Upper lobe of left lung (tissue), 6 donors: ENCODE data around the gene DLX5. TPM values are rescaled to one million over a fixed set of nuclear protein-coding genes. Genes with fewer than 3 reads are reported as not detected.

Experiments
- ATAC-seq, 2 donors: fragments of 200-7000 bp; cut with Tn5 transposase; one replicate each; pipeline ENCODE4 v1.9.1; 2022; ENCODE audit warnings: mild to moderate bottlenecking in 2 of 2, moderate library complexity in 2 of 2; ENCODE audit not compliant: low FRiP score in 2 of 2
- DNase-seq, 2 donors: peaks; one replicate each; pipeline ENCODE4 v3.0.0-alpha.2; 2019 to 2020
- H3K27ac ChIP-seq, 4 donors: fragments of 200-600 bp; sonication (generic); one replicate each; pipeline ENCODE4 v1.5.1; 2016 to 2019
- H3K27me3 ChIP-seq, 4 donors: fragments of 200-600 bp; sonication (generic); one replicate each; pipeline ENCODE4 v1.5.1; 2017 to 2019
- H3K36me3 ChIP-seq, 4 donors: fragments of 200-600 bp; sonication (generic); one replicate each; pipeline ENCODE4 v1.5.1; 2016 to 2019
- H3K4me1 ChIP-seq, 4 donors: fragments of 200-600 bp; sonication (generic); one replicate each; pipeline ENCODE4 v1.5.1; 2018 to 2019
- H3K4me3 ChIP-seq, 4 donors: fragments of 200-600 bp; sonication (generic); one replicate each; pipeline ENCODE4 v1.5.1; 2017 to 2019; ENCODE audit warnings: mild to moderate bottlenecking in 2 of 4, moderate library complexity in 1 of 4
- H3K9me3 ChIP-seq, 4 donors: fragments of 200-600 bp; sonication (generic); one replicate each; pipeline ENCODE4 v1.5.1; 2018 to 2019
- EP300 ChIP-seq, 4 donors: sonication (generic); formaldehyde crosslinking; IDR thresholded peaks; one replicate each; pipeline ENCODE4 v1.5.1; 2017; ENCODE audit warnings: antibody characterized with exemption in 4 of 4, control low read depth in 2 of 4
- POLR2A ChIP-seq, 4 donors: fragments of 450-650 bp; IDR thresholded peaks; one replicate each; pipeline ENCODE4 v1.5.1; 2016 to 2017; ENCODE audit warnings: antibody characterized with exemption in 4 of 4, mild to moderate bottlenecking in 2 of 4
- POLR2AphosphoS5 ChIP-seq, 2 donors: sonication (generic); formaldehyde crosslinking; IDR thresholded peaks; one replicate each; pipeline ENCODE4 v1.5.1; 2017; ENCODE audit warnings: antibody characterized with exemption in 2 of 2
- WGBS, 2 donors: methylation state at CpG; one replicate each; pipeline ENCODE4 v1.1.5; 2017 to 2018; 5-methylcytosine and 5-hydroxymethylcytosine counted together
- total RNA-seq, 6 donors: library from RNA; depleted of rRNA in 4 of 6; stranded (reverse); fragments of >200 nt in 4 of 6; gene quantifications; one replicate each; pipeline versions ENCODE4 v1.1.0 to v1.2.1, GENCODE V29; 2016 to 2021
- TF ChIP-seq, protein P1 (sequence below), 6 experiments: fragments of 450-650 bp in 4 of 6; fragments of 200-600 bp in 2 of 6; sonication (generic) in 2 of 6; IDR thresholded peaks; one replicate each; pipeline ENCODE4 v1.5.1; 2016 to 2019; ENCODE audit warnings: antibody characterized with exemption in 6 of 6
- donor health status: DM: no; HTN: no; CAD: no; lungs with moderate emphysema.
- donor health status: DM: no; HTN: yes; CAD: no; lungs with severe emphysema.

DLX5 gene
- total RNA-seq, 6 donors from 2014 or later = not detected

GRCh38 chr7:96997512-96998032 lies 27.1 kb downstream of the DLX5 start:
- Histone ChIP-seq H3K36me3 (no peaks in the 10 kb centered on the region), H3K27me3 (peaks cover 2 to 68% (median 33%) of the 10 kb centered on the region in 4 donors), H3K4me1 (peaks cover 0 to 12% (median 3%) of the 10 kb centered on the region in 4 donors), H3K27ac (no peak overlapping the region), H3K4me3 (no peak overlapping the region), H3K9me3 (no peaks in the 10 kb centered on the region)
- WGBS, 2 donors = 9 to 13% methylated on average over 22 to 23 of the region's 23 CpGs
- DNase-seq (no peak), ATAC-seq (no peak)
- TF ChIP-seq POLR2AphosphoS5 (IDR thresholded peaks at IDR 0.05) (no peak), EP300 (IDR thresholded peaks at IDR 0.05) (no peak), POLR2A (IDR thresholded peaks at IDR 0.05) (no peak)
- TF ChIP-seq, protein P1, sequence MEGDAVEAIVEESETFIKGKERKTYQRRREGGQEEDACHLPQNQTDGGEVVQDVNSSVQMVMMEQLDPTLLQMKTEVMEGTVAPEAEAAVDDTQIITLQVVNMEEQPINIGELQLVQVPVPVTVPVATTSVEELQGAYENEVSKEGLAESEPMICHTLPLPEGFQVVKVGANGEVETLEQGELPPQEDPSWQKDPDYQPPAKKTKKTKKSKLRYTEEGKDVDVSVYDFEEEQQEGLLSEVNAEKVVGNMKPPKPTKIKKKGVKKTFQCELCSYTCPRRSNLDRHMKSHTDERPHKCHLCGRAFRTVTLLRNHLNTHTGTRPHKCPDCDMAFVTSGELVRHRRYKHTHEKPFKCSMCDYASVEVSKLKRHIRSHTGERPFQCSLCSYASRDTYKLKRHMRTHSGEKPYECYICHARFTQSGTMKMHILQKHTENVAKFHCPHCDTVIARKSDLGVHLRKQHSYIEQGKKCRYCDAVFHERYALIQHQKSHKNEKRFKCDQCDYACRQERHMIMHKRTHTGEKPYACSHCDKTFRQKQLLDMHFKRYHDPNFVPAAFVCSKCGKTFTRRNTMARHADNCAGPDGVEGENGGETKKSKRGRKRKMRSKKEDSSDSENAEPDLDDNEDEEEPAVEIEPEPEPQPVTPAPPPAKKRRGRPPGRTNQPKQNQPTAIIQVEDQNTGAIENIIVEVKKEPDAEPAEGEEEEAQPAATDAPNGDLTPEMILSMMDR (IDR thresholded peaks at IDR 0.05) = no peak

GRCh38 chr7:96996958-96997511 lies 27.6 kb downstream of the DLX5 start:
- peaks cover 0 to 16% (median 3%) of the 10 kb centered on the region in 4 donors for H3K4me1 ChIP-seq
- peaks cover 2 to 69% (median 35%) of the 10 kb centered on the region in 4 donors for H3K27me3 ChIP-seq
- H3K9me3 ChIP-seq = no peaks in the 10 kb centered on the region
- no peaks in the 10 kb centered on the region for H3K36me3 ChIP-seq
- TF ChIP-seq POLR2A (IDR thresholded peaks at IDR 0.05) = no peak
- no peak for TF ChIP-seq POLR2AphosphoS5 (IDR thresholded peaks at IDR 0.05)
- TF ChIP-seq, protein P1 (IDR thresholded peaks at IDR 0.05) = no peak
- TF ChIP-seq EP300 (IDR thresholded peaks at IDR 0.05) = no peak
- ATAC-seq (no peak), DNase-seq (no peak)
- H3K4me3 ChIP-seq = no peak overlapping the region
- 9 to 11% methylated on average over 14 of the region's 14 CpGs for WGBS, 2 donors
- no peak overlapping the region for H3K27ac ChIP-seq

DNA sequence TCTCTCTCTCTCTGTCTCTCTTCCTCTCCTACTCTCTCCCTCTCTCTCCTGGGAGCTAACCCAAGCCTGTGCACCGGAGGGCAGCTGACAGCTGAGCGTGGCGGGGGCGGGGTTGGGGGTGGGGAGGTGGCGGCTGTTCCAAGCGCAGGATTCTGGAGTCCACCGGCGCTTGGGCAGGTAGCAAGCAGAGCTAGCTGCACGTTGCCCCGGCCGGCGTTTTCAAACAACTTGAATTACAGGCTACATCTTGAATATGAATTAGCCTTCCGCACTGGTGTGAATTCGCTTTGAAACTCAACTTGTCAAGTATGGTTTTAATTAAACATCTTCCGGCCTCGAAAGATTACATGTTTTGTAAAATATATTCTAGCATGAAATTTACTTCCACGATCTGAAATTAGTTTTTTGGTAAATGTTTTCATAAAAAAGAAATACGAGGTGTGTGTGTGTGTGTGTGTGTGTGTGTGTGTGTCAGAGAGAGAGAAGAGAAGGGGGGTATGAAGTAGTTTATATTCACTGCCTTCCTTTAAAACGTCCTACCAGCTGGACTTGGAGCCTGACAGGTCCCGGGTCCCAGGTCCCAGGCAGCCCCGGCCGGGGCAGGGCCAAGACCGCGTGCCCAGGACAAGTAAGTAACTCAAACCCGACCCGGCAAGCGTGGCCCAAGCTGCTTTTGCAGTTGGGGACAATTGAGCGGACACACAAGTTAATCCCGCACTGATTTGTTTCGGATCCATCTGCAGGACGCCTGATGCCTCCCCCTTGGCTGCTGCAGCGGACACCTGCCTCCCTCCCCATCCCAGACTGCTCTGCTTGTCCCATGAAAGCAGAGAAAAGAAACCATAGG lies 28.3 kb downstream of the DLX5 start:
- TF ChIP-seq POLR2AphosphoS5 (IDR thresholded peaks at IDR 0.05) = no peak
- no peak for TF ChIP-seq EP300 (IDR thresholded peaks at IDR 0.05)
- TF ChIP-seq POLR2A (IDR thresholded peaks at IDR 0.05) = no peak
- TF ChIP-seq, protein P1 (IDR thresholded peaks at IDR 0.05) = no peak
- Histone ChIP-seq H3K4me1 (peaks cover 0 to 16% (median 3%) of the 10 kb centered on the region in 4 donors), H3K9me3 (no peaks in the 10 kb centered on the region), H3K4me3 (no peak overlapping the region), H3K36me3 (no peaks in the 10 kb centered on the region), H3K27me3 (peaks cover 2 to 71% (median 40%) of the 10 kb centered on the region in 4 donors), H3K27ac (no peak overlapping the region)
- WGBS, 2 donors = 4 to 8% methylated on average over 29 to 32 of the region's 32 CpGs
- DNase-seq (peak in 1 of 2 donors; percentile 62), ATAC-seq (no peak)

GRCh38 chr7:96995406-96996110 lies 29.1 kb downstream of the DLX5 start:
- Histone ChIP-seq H3K9me3 (no peaks in the 10 kb centered on the region), H3K4me3 (no peak overlapping the region), H3K4me1 (peaks cover 0 to 16% (median 3%) of the 10 kb centered on the region in 4 donors), H3K27ac (no peak overlapping the region), H3K36me3 (no peaks in the 10 kb centered on the region), H3K27me3 (peaks cover 2 to 68% (median 40%) of the 10 kb centered on the region in 4 donors)
- TF ChIP-seq POLR2AphosphoS5 (IDR thresholded peaks at IDR 0.05) (no peak), EP300 (IDR thresholded peaks at IDR 0.05) (no peak), POLR2A (IDR thresholded peaks at IDR 0.05) (no peak)
- TF ChIP-seq, protein P1 (IDR thresholded peaks at IDR 0.05) = no peak
- ATAC-seq (no peak), DNase-seq (peak in 1 of 2 donors; percentile 31)
- 2 to 9% methylated on average over 5 to 6 of the region's 6 CpGs for WGBS, 2 donors
